HepG2 (cell line): ENCODE data around the gene NPEPL1. TPM values are rescaled to one million over a fixed set of nuclear protein-coding genes. Genes with fewer than 3 reads are reported as not detected.
A peak's percentile ranks its signal among the peaks of the same experiment; 100 is the strongest.

Experiments used
- BRF2 ChIP-seq: sonication (generic); formaldehyde crosslinking; IDR thresholded peaks from 2 replicates; pipeline ENCODE4 v1.8.1; 2022; ENCODE audit warnings: mild to moderate bottlenecking, missing genetic modification reagents
- ERF ChIP-seq: IDR thresholded peaks from 2 replicates; pipeline ENCODE4 v1.6.1; 2018; ENCODE audit warnings: missing biosample characterization, missing genetic modification reagents
- FOXP1 ChIP-seq, 2 experiments: fragments of 450-650 bp in 1 of 2; IDR thresholded peaks; 2 replicates each; pipeline ENCODE4 v1.6.1; 2017 to 2018; ENCODE audit warnings: antibody characterized with exemption in 1 of 2
- GATAD1 ChIP-seq: IDR thresholded peaks from 2 replicates; pipeline ENCODE4 v1.6.1; 2016; ENCODE audit warnings: missing genetic modification reagents, missing compliant biosample characterization
- GLMP ChIP-seq: sonication (generic); formaldehyde crosslinking; IDR thresholded peaks from 2 replicates; pipeline ENCODE4 v1.9.0; 2021; ENCODE audit warnings: missing genetic modification reagents, mild to moderate bottlenecking, borderline replicate concordance
- GZF1 ChIP-seq: sonication (generic); formaldehyde crosslinking; IDR thresholded peaks from 2 replicates; pipeline ENCODE4 v1.5.1; 2020; ENCODE audit warnings: mild to moderate bottlenecking, missing genetic modification reagents
- ISL2 ChIP-seq: sonication (generic); formaldehyde crosslinking; IDR thresholded peaks from 2 replicates; pipeline ENCODE4 v1.5.0; 2020; ENCODE audit warnings: missing genetic modification reagents
- JUNB ChIP-seq: sonication (generic); formaldehyde crosslinking; IDR thresholded peaks from 2 replicates; pipeline ENCODE4 v1.8.0; 2022; ENCODE audit warnings: missing genetic modification reagents, mild to moderate bottlenecking, borderline replicate concordance
- NAIF1 ChIP-seq: sonication (generic); formaldehyde crosslinking; IDR thresholded peaks from 2 replicates; pipeline ENCODE4 v1.5.0; 2020; ENCODE audit warnings: mild to moderate bottlenecking, missing genetic modification reagents, borderline replicate concordance
- NBN ChIP-seq: fragments of 450-650 bp; conservative IDR thresholded peaks from 2 replicates; pipeline ENCODE4 v1.6.1; 2017
- PATZ1 ChIP-seq: sonication (generic); formaldehyde crosslinking; IDR thresholded peaks from 2 replicates; pipeline ENCODE4 v1.4.0; 2020; ENCODE audit warnings: missing genetic modification reagents
- PLRG1 ChIP-seq: fragments of 450-650 bp; conservative IDR thresholded peaks from 2 replicates; pipeline ENCODE4 v1.6.1; 2016
- SNAPC4 ChIP-seq: sonication (generic); formaldehyde crosslinking; IDR thresholded peaks from 2 replicates; pipeline ENCODE4 v1.4.0; 2020; ENCODE audit warnings: mild to moderate bottlenecking, missing genetic modification reagents
- TRIM24 ChIP-seq: sonication (generic); formaldehyde crosslinking; IDR thresholded peaks from 2 replicates; pipeline ENCODE4 v1.8.0; 2022; ENCODE audit warnings: mild to moderate bottlenecking, missing genetic modification reagents
- ZBTB33 ChIP-seq: sonication (generic); formaldehyde crosslinking; IDR thresholded peaks from 2 replicates; pipeline ENCODE4 v1.4.0; 2020; ENCODE audit warnings: missing genetic modification reagents
- ZNF274 ChIP-seq: sonication (generic); formaldehyde crosslinking; IDR thresholded peaks from 2 replicates; pipeline ENCODE4 v1.5.1; 2020; ENCODE audit warnings: mild to moderate bottlenecking, missing genetic modification reagents
- ZNF354B ChIP-seq: sonication (generic); formaldehyde crosslinking; IDR thresholded peaks from 2 replicates; pipeline ENCODE4 v1.8.0; 2022; ENCODE audit warnings: mild to moderate bottlenecking, missing genetic modification reagents
- polyA plus RNA-seq, 8 experiments: library from polyadenylated mRNA; depleted of rRNA in 3 of 8; stranded (reverse) in 7 of 8; unstranded in 1 of 8; fragments of >200 nt; fragmentation: Illumina TruSeq in 4 of 8; extraction: Trizol in 4 of 8; gene quantifications; 2 replicates each; pipeline versions ENCODE4 v1.2.1 to v1.2.3, GENCODE V29; 2011 to 2016; ENCODE audit warnings: low read depth in 4 of 8, missing spikeins in 1 of 8, mixed read lengths in 1 of 8; ENCODE audit not compliant: insufficient read depth in 1 of 8
- total RNA-seq, 5 experiments: library from RNA; depleted of rRNA; stranded (reverse); fragments of >200 nt; fragmentation: Illumina TruSeq; extraction: Trizol; gene quantifications; 2 replicates each; pipeline ENCODE4 v1.2.3, GENCODE V29; 2016; ENCODE audit warnings: low read depth in 1 of 5

The NPEPL1 gene
- total and polyA plus RNA-seq, 2 of the 13 experiments (the other 11 are each of a cell fraction or from before 2014, with no cell fraction given), result 4.1 to 7.5 TPM

- TF ChIP-seq ISL2 (CRISPR knock-in tag), result peak; percentile 94
- no peak; the same call in 1 of the 2 replicates for TF ChIP-seq FOXP1 (IDR thresholded peaks at IDR 0.05)
- TF ChIP-seq FOXP1 (CRISPR knock-in tag; IDR thresholded peaks at IDR 0.05), result peak; percentile 84
- TF ChIP-seq PATZ1 (CRISPR knock-in tag), result peak; percentile 97
- TF ChIP-seq ZNF354B, result peak; percentile 98
- TF ChIP-seq GZF1 (CRISPR knock-in tag), result peak; percentile 90
- peak; percentile 39; the same call in 1 of the 2 replicates for TF ChIP-seq GLMP
- no peak for TF ChIP-seq NBN
- TF ChIP-seq TRIM24, result peak; percentile 78; the same call in 1 of the 2 replicates
- TF ChIP-seq PLRG1, result no peak
- TF ChIP-seq ERF (CRISPR knock-in tag), result peak; percentile 98
- TF ChIP-seq BRF2 (CRISPR knock-in tag), result peak; percentile 97
- peak; percentile 57 for TF ChIP-seq JUNB (CRISPR knock-in tag)
- TF ChIP-seq NAIF1 (CRISPR knock-in tag), result peak; percentile 50; the same call in 1 of the 2 replicates
- peak; percentile 98 for TF ChIP-seq ZNF274
- TF ChIP-seq SNAPC4, result peak; percentile 98
- peak; percentile 93 for TF ChIP-seq ZBTB33
- peak; percentile 100 for TF ChIP-seq GATAD1 (CRISPR knock-in tag)
Measured at GRCh38 chr20:58650776-58651558, 41.6 kb upstream of the NPEPL1 start, which contains the start of gene STX16 (continued).
